GM12878 (cell line): ENCODE results near the gene SIPA1.

Source experiments
- BRCA1 ChIP-seq: IDR thresholded peaks from 2 replicates; pipeline ENCODE4 v1.6.1; 2011; ENCODE audit warnings: low read depth, low read length, improper control_type of control experiment
- CHD4 ChIP-seq: fragments of 200-600 bp; sonication (generic); IDR thresholded peaks from 2 replicates; pipeline ENCODE4 v1.6.1; 2016; ENCODE audit warnings: mild to moderate bottlenecking
- EZH2 ChIP-seq: IDR thresholded peaks from 2 replicates; pipeline ENCODE4 v1.6.1; 2012; ENCODE audit warnings: low read depth, mild to moderate bottlenecking, control low read depth, inconsistent platforms, low read length, borderline replicate concordance; ENCODE audit not compliant: control insufficient read depth
- NFIC ChIP-seq: IDR thresholded peaks from 2 replicates; pipeline ENCODE4 v1.6.1; 2012; ENCODE audit warnings: low read depth, mild to moderate bottlenecking, inconsistent platforms, low read length, moderate library complexity
- POLR2A ChIP-seq: IDR thresholded peaks from 2 replicates; pipeline ENCODE4 v1.6.1; 2011; ENCODE audit warnings: low read depth, mild to moderate bottlenecking, low read length
- POLR2AphosphoS5 ChIP-seq: IDR thresholded peaks from 2 replicates; pipeline ENCODE4 v1.6.1; 2011; ENCODE audit warnings: mild to moderate bottlenecking, low read length, inconsistent platforms
- SMC3 ChIP-seq: IDR thresholded peaks from 2 replicates; pipeline ENCODE4 v1.6.1; 2011; ENCODE audit warnings: low read length, improper control_type of control experiment, borderline replicate concordance
- SP1 ChIP-seq: IDR thresholded peaks from one replicate; pipeline ENCODE4 v1.6.1; 2011; ENCODE audit warnings: low read depth, low read length
- ZNF274 ChIP-seq: IDR thresholded peaks from one replicate; pipeline ENCODE4 v1.8.0; 2011; ENCODE audit not compliant: insufficient read length, insufficient read depth
- TF ChIP-seq, protein P1 (sequence below): IDR thresholded peaks from 2 replicates; pipeline ENCODE4 v1.6.1; 2012; ENCODE audit warnings: mild to moderate bottlenecking, low read depth, low read length
- TF ChIP-seq, protein P2 (sequence below), 3 experiments: IDR thresholded peaks in 2 of 3; conservative IDR thresholded peaks in 1 of 3; 2 replicates each; pipeline ENCODE4 v1.5.1; 2011; ENCODE audit warnings: low read depth in 3 of 3, low read length in 3 of 3, mild to moderate bottlenecking in 3 of 3, control low read depth in 2 of 3, moderate library complexity in 2 of 3, inconsistent platforms in 1 of 3, mixed read lengths in 1 of 3; ENCODE audit not compliant: control insufficient read depth in 2 of 3, insufficient read depth in 1 of 3; ENCODE audit errors: extremely low read depth in 1 of 3

DNA sequence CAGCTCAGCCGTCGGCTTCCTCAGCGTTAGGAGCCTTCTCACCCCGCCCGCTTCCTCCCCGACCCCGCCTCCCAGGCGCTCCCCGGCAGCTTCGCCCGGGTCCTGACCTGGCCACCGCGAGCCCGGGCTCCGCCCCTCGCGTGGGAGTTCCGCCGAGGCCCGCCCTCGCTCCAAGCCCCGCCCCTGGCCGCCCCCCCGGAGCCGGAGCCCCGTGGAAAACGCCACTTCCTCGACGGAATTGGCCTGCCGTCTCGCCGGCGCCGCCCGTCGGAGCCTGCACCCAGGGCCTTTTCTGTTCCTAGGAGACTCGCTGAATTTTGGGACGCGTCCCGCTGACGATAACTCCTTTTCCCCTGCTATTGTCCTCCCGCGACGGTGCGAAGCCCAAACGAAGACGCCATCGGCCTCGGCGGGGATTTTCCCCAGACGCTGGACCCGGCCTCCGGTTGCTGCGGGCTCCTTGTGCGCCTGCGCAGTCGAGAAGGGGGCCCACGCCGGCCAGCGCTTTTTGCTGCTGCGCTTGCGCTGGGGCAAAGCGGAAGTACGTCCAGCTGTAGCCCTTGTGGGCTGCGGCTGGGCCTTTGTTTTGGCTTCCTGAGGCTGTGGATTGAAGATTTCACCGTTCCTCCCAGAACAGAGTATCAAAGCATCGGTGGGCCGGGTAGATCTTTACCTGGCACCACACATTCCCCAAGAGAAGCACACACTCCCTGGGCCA lies 14.8 kb downstream of the SIPA1 start:
- TF ChIP-seq POLR2AphosphoS5 (peak; percentile 83), CHD4 (no peak), BRCA1 (no peak), ZNF274 (no peak), NFIC (no peak), SMC3 (no peak), EZH2 (no peak), SP1 (peak; percentile 9), POLR2A (peak; percentile 88)
- TF ChIP-seq, protein P1, sequence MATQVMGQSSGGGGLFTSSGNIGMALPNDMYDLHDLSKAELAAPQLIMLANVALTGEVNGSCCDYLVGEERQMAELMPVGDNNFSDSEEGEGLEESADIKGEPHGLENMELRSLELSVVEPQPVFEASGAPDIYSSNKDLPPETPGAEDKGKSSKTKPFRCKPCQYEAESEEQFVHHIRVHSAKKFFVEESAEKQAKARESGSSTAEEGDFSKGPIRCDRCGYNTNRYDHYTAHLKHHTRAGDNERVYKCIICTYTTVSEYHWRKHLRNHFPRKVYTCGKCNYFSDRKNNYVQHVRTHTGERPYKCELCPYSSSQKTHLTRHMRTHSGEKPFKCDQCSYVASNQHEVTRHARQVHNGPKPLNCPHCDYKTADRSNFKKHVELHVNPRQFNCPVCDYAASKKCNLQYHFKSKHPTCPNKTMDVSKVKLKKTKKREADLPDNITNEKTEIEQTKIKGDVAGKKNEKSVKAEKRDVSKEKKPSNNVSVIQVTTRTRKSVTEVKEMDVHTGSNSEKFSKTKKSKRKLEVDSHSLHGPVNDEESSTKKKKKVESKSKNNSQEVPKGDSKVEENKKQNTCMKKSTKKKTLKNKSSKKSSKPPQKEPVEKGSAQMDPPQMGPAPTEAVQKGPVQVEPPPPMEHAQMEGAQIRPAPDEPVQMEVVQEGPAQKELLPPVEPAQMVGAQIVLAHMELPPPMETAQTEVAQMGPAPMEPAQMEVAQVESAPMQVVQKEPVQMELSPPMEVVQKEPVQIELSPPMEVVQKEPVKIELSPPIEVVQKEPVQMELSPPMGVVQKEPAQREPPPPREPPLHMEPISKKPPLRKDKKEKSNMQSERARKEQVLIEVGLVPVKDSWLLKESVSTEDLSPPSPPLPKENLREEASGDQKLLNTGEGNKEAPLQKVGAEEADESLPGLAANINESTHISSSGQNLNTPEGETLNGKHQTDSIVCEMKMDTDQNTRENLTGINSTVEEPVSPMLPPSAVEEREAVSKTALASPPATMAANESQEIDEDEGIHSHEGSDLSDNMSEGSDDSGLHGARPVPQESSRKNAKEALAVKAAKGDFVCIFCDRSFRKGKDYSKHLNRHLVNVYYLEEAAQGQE = no peak
- TF ChIP-seq, protein P2, sequence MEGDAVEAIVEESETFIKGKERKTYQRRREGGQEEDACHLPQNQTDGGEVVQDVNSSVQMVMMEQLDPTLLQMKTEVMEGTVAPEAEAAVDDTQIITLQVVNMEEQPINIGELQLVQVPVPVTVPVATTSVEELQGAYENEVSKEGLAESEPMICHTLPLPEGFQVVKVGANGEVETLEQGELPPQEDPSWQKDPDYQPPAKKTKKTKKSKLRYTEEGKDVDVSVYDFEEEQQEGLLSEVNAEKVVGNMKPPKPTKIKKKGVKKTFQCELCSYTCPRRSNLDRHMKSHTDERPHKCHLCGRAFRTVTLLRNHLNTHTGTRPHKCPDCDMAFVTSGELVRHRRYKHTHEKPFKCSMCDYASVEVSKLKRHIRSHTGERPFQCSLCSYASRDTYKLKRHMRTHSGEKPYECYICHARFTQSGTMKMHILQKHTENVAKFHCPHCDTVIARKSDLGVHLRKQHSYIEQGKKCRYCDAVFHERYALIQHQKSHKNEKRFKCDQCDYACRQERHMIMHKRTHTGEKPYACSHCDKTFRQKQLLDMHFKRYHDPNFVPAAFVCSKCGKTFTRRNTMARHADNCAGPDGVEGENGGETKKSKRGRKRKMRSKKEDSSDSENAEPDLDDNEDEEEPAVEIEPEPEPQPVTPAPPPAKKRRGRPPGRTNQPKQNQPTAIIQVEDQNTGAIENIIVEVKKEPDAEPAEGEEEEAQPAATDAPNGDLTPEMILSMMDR (IDR thresholded peaks at IDR 0.05 in 2 of 3, conservative IDR thresholded peaks at IDR 0.05 in 1 of 3; ENCODE audit: control insufficient read depth in 2 of 3, extremely low read depth in 1 of 3, insufficient read depth in 1 of 3, low read depth in 3 of 3, low read length in 3 of 3) = 0 out of 6 replicates have a peak, but pooled peaks of 1 of the 3 experiments have one; percentile 11
